HG03103 (cell line): ENCODE results near the gene FBRSL1.

Experiments used
- ATAC-seq: cut with Tn5 transposase; IDR thresholded peaks from one replicate; pipeline ENCODE4 v1.9.1; 2021; ENCODE audit warnings: low read depth; ENCODE audit not compliant: unreplicated experiment

FBRSL1 gene

DNA sequence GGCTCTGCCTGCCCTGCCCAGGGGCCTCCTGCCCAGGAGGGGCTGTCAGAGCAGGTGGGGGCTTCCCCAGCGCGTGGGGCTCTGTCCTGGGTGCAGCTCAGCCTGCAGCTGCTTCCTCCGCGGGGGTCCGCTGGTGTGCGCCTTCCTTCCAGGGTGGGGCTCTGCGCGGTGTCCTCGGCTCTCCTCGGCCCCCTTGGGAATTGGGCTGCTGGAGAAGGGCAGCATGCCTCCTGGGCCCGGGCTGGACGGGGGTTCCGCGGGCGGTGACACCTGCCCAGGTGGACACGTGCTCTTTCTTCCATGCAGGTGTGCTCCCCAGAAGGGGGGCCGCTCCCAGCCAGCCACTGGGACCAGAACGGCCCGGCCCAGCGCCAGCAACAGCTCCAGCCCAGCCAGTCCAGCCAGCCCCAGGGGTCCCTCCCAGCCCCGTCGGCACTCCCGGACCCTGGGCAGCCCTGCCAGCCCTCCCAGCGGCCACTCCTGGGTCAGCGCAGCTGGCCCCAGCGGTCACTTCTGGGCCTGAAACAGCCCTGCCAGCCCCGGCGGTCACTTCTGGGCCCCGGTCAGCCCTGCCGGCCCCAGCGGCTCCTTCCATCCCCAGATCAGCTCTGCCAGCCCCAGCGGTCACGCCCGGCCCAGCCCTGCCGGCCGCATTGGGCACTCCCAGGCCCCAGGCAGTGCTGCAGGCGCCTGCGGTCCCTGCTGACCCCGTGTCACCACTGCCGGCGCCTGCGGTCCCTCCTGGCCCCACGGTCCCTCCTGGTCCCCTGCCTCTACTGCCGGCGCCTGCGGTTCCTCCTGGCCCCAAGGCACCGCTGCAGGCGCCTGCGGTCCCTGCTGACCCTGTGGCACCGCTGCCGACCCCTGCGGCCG lies 19.1 kb downstream of the FBRSL1 start:
- no peak for ATAC-seq

DNA sequence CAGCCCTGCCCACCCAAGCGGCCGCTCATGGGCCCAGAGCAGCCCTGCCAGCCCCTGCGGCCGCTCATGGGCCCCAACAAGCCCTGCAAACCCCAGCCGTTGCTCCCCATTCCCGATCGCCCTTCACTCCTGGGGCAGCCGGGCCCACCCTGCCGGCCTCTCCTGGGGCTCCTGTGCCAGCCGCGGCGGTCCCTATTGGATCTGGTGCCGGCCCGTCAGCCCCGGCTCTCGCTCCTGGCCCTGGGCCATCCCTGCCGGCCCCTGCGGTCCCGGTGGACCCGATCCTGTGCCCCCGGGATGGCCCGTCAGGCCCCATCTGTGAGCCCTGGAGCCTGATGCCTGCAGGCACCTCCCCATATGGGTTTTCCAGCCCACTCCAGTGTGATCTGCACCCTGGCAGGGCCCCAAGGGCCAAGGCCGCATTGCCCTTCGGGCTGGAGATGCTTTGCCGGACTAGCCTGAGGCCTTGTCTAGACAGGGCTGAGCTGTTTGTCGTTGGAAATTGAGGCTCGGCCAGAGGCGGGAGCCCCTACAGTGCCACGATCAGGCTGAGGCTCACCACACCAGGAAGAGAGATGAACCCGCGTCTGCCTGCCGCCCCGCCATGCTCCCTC lies 20.3 kb downstream of the FBRSL1 start:
- ATAC-seq = no peak

DNA sequence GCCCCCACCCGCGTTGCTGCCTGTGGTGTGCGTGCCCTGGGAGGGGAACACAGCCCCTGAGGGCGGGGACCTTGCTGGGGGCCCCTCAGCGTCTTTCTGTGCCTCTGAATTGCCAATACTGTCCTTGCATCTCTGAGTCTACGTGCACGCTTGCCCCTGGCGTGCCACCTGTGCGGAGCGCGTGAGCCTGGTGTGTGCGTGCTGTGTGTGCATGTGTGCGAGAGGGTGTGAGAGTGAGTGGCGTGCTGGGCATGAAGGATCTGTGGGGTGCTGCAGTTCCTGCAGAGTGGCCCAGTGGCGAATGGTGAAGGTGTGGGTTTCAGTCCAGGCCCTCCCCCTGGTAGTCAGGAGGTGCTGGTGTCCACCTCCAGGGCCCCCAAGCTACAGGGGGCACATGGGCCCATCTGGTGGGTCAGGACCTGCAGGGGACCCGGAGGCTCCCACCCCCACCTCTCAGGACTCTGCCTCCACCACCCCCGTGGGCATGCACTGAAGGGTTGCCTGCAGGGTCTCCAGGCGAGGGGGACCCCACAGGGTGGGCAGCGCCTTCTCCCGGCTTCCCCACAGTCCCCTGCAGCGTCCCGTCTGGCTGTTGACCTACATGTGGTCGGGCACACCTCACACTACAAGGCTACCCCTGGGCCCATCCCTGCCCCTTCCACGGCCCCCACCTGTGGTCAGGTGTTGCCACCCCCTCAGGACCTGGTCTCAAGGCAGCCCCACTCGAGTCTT lies 21.0 kb downstream of the FBRSL1 start:
- no peak for ATAC-seq

DNA sequence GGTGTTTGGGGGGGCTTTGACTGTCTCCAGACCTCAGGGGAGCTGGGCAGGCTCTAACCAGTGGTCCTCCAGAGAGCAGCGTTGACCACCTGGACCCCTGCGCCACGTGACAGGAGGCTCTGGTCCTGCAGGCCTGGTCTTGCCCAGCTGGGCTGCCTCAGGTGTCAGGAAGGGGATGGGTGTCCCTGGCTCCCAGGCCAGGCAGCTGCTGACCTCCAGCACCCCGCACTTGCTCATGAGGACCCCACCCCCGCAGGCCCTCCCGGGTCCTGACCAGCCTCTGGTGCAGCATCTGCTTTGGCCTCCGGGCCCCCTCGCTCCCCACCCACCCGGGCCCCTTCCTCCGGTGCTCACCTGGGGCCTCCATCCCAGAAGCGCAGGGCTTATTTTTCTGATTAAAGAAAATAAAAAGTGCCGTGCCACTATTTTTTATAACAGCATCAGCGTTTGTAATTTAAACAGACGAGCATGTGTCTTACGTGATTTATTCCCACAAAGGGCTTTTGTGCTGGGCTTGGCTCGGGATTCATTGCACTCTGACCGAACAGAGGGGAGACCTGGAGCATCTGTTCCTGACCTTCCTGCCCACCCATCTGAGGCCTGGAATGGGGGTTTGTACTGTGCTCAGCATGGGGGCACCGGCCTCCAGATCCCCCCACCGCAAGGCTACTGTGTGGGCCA lies 21.7 kb downstream of the FBRSL1 start:
- ATAC-seq = no peak

GRCh38 chr12:132512197-132513069 lies 22.5 kb downstream of the FBRSL1 start:
- ATAC-seq = no peak

DNA sequence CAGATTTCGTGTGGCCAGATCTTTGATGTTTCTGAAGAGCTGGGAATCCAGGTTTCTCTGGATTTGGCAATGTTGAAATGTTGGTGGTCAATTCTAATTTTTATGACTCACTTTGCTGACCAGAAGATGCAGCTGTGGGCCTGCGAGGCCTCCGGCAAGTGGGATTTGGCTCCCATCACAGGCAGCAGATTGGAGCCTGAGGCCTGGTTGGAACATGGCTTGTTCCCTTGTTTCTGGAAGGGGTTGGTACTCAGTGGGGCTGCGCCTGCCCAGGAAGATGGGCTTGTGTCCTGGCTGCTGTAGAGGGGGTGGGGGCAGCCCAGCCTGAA lies 23.1 kb downstream of the FBRSL1 start:
- no peak for ATAC-seq

GRCh38 chr12:132513458-132514135 lies 23.6 kb downstream of the FBRSL1 start:
- no peak for ATAC-seq

- no peak for ATAC-seq
Observed at GRCh38 chr12:132514216-132514820, 24.4 kb downstream of the FBRSL1 start.

GRCh38 chr12:132514838-132515237 lies 24.9 kb downstream of the FBRSL1 start:
- no peak for ATAC-seq

DNA sequence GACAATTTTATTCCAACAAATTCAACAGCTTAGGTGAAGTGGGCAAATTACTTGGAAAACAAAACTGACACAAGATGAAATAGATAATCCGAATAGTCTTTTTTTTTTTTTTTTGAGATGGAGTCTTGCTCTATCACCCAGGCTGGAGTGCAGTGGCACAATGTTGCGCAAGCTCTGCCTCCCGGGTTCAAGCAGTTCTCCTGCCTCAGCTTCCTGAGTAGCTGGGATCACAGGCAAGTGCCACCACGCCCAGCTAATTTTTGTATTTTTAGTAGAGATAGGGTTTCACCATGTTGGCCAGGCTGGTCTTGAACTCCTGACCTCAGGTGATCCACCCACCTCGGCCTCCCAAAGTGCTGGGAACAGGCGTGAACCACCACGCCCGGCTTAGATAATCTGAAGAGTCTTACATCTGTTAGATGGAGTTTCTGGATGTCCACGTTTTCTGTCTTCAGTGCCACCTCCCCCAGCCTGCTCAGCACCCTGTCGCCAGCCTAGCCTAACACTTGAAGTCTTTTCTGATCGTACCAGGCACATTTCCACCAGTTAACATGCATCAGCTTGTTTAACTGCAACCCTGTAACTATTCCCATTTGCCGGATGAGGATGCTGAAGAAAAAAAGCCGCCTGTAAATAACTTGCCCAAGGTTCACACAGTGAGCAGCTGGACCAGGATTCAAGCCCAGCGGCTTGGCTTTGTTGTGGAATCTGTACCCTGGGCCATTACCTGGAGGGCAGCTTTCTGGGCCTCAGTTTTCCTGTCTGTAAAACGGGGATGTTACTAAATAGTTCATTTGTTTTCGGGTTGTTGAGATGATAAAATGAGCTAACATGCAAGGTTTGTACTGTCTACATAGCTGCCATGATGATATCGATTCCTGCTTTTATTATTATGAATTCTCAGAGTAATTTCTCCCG lies 26.4 kb downstream of the FBRSL1 start:
- no peak for ATAC-seq

DNA sequence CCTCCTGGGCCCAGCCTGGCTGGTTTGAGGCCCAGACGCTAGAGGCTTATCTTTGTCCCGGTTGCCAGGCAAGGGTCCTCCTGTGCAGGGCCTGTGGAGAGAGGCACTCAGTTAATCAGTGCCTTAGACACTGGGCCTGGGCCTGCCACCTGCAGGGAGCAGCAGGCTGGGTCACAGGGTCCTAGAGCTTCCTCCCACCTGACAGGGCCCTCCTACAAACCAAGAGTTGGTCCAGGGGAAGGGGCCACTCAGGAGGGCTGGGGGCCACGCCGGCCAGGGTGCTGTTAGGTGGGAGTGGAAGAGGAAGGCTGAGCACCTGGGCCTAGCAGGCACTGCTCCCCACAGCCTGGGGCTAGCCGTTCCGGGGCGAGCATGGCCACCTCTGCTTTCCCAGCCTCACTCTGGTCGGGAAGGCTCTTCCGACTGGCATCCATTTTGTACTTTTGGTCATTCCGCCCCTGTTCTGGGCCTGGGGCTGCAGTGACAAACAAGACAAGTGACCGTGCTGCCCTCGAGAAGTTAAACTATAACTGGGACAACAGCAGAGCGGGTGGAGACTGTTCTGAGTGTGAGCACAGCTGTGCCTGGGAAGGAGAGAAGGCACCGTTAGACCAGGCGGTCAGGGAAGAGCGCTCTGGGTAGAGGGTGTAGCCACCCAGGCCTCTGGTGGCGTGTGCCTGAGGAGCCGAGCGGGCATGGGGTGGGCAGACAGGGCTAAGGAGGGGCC lies 27.2 kb downstream of the FBRSL1 start:
- no peak for ATAC-seq

GRCh38 chr12:132517740-132518100 lies 27.8 kb downstream of the FBRSL1 start:
- no peak for ATAC-seq

GRCh38 chr12:132518354-132518992 lies 28.5 kb downstream of the FBRSL1 start:
- no peak for ATAC-seq

GRCh38 chr12:132520421-132521199 lies 30.7 kb downstream of the FBRSL1 start:
- ATAC-seq = no peak

DNA sequence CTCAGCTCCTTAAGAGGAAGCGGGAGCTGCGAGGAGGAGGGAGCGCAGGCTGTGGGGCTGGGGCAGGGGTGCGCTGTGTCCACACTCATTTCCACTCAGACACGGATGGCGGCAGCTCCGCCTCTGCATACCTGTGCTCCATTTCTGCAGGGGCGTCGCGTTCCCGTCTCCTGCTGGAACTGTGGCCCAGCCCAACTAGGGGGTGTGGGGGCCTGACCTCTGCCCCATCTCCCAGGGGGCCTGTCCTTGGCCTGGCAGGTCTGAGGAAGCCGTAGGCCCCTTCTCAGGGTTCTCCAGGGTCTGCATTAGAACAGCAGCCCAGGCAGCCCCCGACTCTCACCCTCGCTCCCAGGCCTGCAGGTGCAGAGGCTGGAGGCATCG lies 31.2 kb downstream of the FBRSL1 start:
- ATAC-seq = no peak

GRCh38 chr12:132521712-132522292 lies 31.9 kb downstream of the FBRSL1 start:
- no peak for ATAC-seq
